DMS53 treated with DMSO at 0.1 percent for 48 hours (cell line): ENCODE results near the gene SRGAP2C.
"Not testable (repeated sequence)": the region's sequence is repeated elsewhere in the genome, so short reads cannot be mapped to it uniquely, and the experiment has no call there.

Experiments used
- DNase-seq: peaks from one replicate; lab custom pipeline; 2025; ENCODE audit not compliant: unreplicated experiment; lab: John Stamatoyannopoulos, UW

Gene SRGAP2C

DNA sequence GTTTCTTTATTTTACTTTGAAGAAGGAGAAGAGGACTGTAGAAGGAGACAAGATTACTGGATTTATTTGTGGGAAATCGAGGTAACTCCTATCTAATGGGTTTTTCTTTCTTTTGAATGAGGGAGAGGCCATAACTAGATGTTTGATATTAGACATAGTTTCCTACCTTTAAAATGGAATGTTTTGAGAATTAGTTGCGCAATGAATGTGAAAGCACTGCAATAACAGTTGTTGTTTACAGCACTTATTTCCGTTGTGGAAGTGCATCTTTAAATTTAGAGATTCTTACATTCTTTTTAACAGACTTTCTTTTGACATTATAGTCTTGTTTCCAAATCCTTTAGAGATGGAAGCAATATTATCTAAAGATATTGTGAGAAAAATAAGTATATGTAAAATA is 229.0 kb downstream of the SRGAP2C start:
- DNase-seq: no peak

DNA sequence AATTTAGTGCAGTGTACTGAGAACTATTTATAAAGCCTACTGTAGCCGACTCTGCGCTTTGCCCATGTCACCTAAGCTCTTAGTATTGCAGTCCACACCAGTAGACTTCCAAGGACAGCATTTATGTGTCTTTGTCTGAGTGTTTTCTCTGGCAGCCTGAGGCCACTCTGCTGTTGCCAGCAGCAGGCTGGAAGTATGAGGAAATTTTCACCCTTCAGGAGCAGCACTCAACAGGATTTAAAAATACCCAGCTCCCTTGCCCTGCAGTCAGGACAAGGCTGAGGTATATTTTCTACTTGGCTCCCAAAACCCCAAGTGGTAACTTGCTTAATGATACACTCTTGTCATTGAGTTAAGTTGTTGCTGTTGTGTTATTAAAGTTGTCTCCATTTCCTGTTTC is 230.1 kb downstream of the SRGAP2C start:
- DNase-seq: no peak

DNA sequence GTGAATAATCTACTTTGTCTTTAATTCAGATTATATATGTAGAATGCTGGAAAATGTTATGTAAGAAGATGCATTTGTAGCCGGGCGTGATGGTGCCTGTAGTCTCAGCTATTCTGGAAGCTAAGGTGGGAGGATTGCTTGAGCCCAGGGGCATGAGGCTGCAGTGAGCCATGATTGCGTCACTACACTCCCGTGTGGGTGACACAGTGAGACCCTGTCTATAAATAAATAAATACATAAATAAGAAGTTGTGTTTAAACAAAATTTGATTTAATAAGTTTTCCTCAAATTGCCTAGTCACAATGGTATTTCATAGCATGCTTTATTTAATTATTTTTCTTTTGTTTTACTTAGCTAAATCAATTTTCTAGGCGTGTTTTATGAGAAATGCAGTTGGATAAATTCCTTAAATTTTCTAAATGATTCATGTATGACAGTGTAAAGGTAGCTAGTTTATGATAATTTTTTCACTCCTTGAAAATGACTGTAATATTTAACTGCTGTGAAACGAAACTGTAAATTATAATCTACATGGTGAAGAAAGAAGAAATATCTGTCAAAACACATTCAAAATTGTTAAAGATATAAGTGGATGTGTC is 232.6 kb downstream of the SRGAP2C start:
- DNase-seq: no peak

DNA sequence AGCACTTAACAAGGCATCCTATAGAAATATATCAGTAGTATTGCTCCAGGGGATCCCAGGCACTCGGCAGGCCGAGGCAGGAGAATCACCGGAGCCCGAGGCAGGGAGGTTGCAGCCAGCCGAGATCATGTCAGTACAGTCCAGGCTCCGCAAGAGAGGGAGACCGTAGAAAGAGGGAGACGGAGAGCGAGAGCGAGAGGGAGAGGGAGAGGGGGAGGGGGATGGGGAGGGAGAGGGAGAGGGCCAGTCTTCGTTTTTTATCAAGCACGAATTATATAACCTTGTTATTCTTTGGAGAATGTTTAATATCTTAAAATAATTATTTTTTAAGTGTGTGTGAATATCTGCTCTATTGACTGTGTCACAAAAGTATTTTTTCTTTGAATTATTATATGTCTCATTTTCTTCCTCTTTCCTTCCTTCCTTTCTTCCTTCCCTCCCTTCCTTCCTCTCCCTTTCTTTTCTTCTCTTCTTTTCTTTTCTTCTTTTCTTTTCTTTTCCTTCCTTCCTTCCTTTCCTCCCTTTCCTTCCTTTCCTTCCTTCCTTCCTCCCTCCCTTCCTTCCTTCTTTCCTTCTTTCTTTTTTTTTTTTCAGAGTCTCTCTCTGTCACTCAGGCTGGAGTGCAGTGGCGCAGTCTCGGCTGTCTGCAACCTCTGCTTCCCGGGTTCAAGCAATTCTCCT is 233.7 kb downstream of the SRGAP2C start:
- DNase-seq: no peak

DNA sequence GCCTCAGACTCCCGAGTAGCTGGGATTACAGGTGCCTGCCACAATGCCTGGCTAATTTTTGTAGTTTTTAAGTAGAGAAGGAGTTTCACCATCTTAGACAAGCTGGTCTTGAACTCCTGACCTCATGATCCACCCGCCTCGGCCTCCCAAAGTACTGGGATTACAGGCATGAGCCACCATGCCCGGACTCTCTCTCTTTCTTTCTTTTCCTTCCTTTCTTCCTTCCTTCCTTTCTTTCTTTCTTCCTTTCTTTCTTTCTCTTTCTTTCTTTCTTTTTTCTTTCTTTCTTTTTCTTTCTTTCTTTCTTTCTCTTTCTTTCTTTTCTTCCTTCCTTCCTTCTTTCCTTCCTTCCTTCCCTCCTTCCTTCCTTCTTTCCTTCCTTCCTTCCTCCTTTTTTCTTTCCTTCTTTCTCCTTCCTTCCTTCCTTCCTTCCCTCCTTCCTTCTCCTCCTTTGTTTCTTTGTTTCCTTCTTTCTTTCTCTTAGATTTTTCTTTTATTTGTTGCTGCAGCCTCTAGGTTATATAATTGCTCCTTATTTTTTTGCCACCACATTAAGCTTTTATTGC is 234.4 kb downstream of the SRGAP2C start:
- not testable (repeated sequence) for DNase-seq

DNA sequence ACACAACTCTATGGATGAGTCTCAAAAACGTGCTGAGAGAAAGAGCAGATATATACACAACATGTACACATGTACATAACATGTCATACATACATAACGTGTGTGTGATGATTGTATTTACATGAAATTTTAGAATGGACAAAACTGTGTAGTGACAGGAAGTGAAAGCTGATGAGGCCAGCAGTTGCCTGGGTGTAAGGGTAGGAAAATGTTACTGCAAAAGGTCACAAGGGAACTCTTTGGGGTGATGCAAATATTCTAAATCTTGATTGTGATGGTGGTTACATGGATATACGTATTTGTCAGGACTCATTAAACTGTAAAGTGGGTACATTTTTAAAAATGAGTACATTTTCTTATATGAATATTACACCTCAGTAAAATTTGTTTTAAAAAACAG is 236.7 kb downstream of the SRGAP2C start:
- DNase-seq: not testable (repeated sequence)

DNA sequence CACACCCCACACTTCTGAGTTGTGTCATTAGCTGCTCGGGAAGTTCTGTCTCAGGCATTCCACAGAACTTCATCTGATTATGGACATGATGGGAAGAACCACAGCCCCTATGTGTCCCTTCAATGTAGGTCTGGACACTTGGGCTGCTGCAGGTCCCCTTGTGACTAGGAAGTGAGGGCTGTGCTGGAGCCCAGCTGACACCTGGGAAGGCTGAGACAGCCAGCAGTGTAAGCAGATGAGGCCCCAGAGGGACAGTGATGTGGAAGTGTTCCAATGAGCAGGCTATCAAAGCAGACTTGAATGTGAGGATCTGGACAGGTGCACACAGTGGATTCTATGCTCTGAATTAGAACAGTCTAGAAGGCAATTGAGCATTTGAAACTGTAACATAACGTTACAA is 239.2 kb downstream of the SRGAP2C start:
- DNase-seq: not testable (repeated sequence)

DNA sequence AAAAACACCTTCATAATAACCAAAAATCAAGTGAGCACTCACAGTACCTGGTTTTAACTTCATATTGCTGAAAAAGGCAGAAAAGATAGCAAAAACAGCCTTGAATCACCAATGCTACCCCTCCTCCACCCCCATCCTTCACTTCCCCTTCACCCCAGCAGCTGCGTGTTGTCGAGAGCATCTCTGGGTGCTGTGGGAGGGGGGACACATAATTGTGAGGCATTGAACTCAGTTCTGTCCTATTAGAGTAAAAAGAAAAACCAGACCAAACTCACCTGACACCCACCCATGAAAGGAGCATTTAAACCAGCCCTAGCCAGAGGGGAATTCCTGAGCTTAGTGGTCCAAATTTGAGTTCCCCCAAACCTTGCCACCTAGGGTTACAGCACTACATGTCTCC is 248.7 kb downstream of the SRGAP2C start:
- not testable (repeated sequence) for DNase-seq

DNA sequence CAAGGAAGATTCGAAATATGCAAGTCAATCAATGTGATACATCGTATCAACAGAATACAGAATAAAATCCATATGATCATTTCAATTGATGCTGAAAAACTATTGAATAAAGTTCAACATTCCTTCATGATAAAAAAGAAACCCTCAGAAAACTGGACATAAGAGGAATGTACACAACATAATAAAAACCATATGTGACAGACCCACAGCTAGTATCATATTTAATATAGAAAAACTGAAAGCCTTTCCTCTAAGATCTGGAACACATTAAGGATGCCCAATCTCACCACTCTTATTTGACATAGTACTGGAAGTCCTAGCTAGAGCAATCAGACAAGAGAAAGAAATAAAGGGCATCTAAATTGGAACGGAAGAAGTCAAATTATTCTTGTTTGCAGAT is 254.1 kb downstream of the SRGAP2C start:
- not testable (repeated sequence) for DNase-seq

DNA sequence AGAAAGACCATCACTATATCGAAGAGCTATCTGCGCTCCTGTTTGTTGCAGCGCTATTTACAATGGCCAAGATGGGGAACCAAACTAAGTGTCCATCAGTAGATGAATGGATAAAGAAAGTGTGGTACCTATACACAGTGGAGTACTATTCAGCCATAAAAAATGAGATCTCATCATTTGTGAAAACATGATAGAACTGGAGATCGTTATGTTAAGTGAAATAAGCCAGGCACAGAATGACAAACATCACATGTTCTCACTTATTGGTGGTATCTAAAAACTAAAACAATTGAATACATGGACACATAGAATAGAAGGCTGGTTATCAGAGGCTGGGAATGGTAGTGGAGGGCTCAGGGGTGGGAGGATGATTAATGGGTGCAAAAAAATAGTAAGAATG is 256.2 kb downstream of the SRGAP2C start:
- DNase-seq: no peak
